ENCODE results near the gene HCN2.

Gene HCN2

GRCh38 chr19:660793-661426 is 71.2 kb downstream of the HCN2 start:
- DNase-seq: peak; percentile 69

GRCh38 chr19:661427-662196 is 71.9 kb downstream of the HCN2 start:
- peak; percentile 88 for DNase-seq

- peak; percentile 91 for DNase-seq
These were observed 72.7 kb downstream of the HCN2 start for GRCh38 chr19:662207-662961.

GRCh38 chr19:662962-663681 is 73.4 kb downstream of the HCN2 start, which contains the start of gene RNF126:
RNF126 (minus strand) TSS chr19:663214; CDS start chr19:663121, 93 bp downstream.
- DNase-seq: peak; percentile 96

GRCh38 chr19:663682-664117 is 74.0 kb downstream of the HCN2 start:
- DNase-seq: no peak

GRCh38 chr19:664913-665443 is 75.3 kb downstream of the HCN2 start:
- peak; percentile 93 for DNase-seq

Data from activated effector memory CD4-positive, alpha-beta T cell treated with anti-CD3 and anti-CD28 coated beads, Interleukin-2, amount 50 U/mL, for 16 hours (primary cell).